Parathyroid adenoma (tissue), 2 donors: ENCODE data around the gene ASIC2.

Experiments used
- H2AFZ ChIP-seq: fragments of 300-600 bp; sonication (generic); one replicate; pipeline ENCODE4 v1.7.0; 2017; ENCODE audit warnings: antibody characterized with exemption, mild to moderate bottlenecking
- H3K27ac ChIP-seq: fragments of 300-600 bp; sonication (generic); one replicate; pipeline ENCODE4 v1.7.0; 2017
- H3K27me3 ChIP-seq: fragments of 300-600 bp; sonication (generic); one replicate; pipeline ENCODE4 v1.7.0; 2017; ENCODE audit warnings: low read length; ENCODE audit not compliant: control insufficient read depth, insufficient read depth
- H3K36me3 ChIP-seq: fragments of 300-600 bp; sonication (generic); one replicate; pipeline ENCODE4 v1.7.0; 2017; ENCODE audit warnings: low read length; ENCODE audit not compliant: control insufficient read depth, insufficient read depth
- H3K4me1 ChIP-seq: fragments of 300-600 bp; sonication (generic); one replicate; pipeline ENCODE4 v1.7.0; 2017; ENCODE audit warnings: control low read depth
- H3K4me2 ChIP-seq: fragments of 300-600 bp; sonication (generic); one replicate; pipeline ENCODE4 v1.7.0; 2017; ENCODE audit warnings: low read length
- H3K4me3 ChIP-seq: fragments of 300-600 bp; sonication (generic); one replicate; pipeline ENCODE4 v1.7.0; 2017; ENCODE audit warnings: low read depth, low read length
- H3K79me2 ChIP-seq: fragments of 300-600 bp; sonication (generic); one replicate; pipeline ENCODE4 v1.7.0; 2017; ENCODE audit warnings: control low read depth
- H3K9ac ChIP-seq: fragments of 300-600 bp; sonication (generic); one replicate; pipeline ENCODE4 v1.7.0; 2017; ENCODE audit warnings: mild to moderate bottlenecking
- H3K9me3 ChIP-seq: fragments of 300-600 bp; sonication (generic); one replicate; pipeline ENCODE4 v1.7.0; 2017; ENCODE audit warnings: low read length; ENCODE audit not compliant: control insufficient read depth
- CTCF ChIP-seq: fragments of 300-600 bp; sonication (generic); IDR thresholded peaks from one replicate; pipeline ENCODE4 v1.7.0; 2017; ENCODE audit warnings: antibody characterized with exemption, mild to moderate bottlenecking
- donor health status: primary hyperparathyroidism.

Gene ASIC2

DNA sequence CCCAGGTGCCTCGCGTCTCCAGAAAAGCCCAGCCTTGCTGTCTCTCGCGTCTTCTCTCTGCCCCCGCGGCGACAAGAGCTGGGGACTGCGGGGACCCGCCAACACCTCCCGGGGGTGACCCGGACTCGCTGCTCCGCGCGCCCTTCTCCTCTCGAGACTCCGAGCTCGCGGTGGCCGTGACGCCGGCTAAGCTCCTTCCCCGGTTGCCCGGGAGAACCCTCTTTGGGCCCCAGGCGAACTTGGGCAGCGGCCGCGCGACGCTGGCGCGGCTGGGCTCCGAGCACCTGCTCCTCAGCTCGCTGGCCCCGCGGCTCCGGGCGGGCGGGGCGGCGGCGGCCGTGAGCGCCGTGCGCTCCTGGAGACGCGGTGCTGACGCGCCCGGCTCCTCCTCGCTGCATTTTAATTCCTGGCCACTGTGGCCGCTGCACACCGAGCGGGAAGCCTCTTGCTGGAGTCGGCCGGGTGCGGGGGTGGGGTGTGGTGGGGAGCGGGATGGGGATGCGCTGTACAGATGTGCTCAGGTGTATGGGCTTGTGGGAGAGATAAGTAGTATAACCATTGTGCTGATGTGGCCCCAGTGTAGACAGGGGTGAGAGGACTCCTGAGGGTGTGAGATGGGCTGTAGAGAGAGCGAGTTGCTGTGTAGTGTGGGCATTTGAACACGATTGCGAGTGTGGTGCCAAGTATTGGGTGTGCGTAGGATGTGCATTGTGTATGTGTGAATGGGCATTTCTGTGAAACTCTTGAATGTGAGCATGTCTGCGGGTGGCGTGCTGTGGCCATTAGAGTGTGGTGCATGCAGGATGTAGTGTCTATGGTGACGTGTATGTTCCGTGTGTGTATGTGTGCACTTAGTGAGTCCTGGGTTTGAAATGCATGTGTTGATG lies at the start of gene ASIC2:
Gene ASIC2, minus strand, starts transcription at position 315 of the 887 bp plus-strand sequence.
- H3K4me1 ChIP-seq = no peaks in the 10 kb centered on the region
- no peak within 1 kb of the TSS for H3K4me3 ChIP-seq
- H3K4me2 ChIP-seq = no peak within 1 kb of the TSS
- H3K9ac ChIP-seq = no peak within 1 kb of the TSS
- H3K27ac ChIP-seq = no peak within 1 kb of the TSS
- H2AFZ ChIP-seq = no peak within 1 kb of the TSS
- H3K79me2 ChIP-seq = no peaks in the 10 kb centered on the region
- H3K9me3 ChIP-seq = no peaks in the 10 kb centered on the region
- H3K27me3 ChIP-seq = no peaks in the 10 kb centered on the region
- no peaks in the 10 kb centered on the region for H3K36me3 ChIP-seq
- TF ChIP-seq CTCF = no peak

GRCh38 chr17:33342025-33342424 lies 48.9 kb upstream of the ASIC2 start:
- TF ChIP-seq CTCF = no peak
- Histone ChIP-seq H3K79me2 (no peaks in the 10 kb centered on the region), H3K4me2 (no peak overlapping the region), H3K27ac (no peak overlapping the region), H3K4me1 (no peaks in the 10 kb centered on the region), H3K36me3 (no peaks in the 10 kb centered on the region), H3K9me3 (no peaks in the 10 kb centered on the region), H2AFZ (no peak overlapping the region), H3K9ac (no peak overlapping the region), H3K4me3 (no peak overlapping the region), H3K27me3 (no peaks in the 10 kb centered on the region)

DNA sequence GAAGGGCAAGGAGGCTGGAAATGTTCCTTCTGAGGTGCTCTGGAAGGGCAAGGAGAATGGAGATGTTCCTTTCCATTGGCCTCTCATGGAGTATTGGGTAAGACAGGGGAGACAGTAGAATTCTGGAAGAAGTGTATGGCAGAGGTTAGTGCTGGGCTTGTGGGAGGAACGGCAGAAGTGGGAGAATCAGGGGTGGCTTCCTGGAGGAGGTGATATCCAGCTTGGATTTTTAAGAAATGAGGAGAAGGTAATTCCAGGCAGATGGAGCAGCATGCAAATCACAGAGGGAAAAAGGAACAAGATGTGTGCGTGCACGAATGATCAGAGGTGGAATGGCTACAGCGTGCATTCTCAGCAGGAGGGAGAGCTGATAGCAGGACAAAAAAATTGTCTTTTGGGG lies 45.1 kb upstream of the ASIC2 start:
- H3K9me3 ChIP-seq = no peaks in the 10 kb centered on the region
- H3K79me2 ChIP-seq = no peaks in the 10 kb centered on the region
- no peak overlapping the region for H2AFZ ChIP-seq
- no peaks in the 10 kb centered on the region for H3K36me3 ChIP-seq
- no peaks in the 10 kb centered on the region for H3K27me3 ChIP-seq
- no peaks in the 10 kb centered on the region for H3K4me1 ChIP-seq
- H3K4me3 ChIP-seq = no peak overlapping the region
- no peak overlapping the region for H3K9ac ChIP-seq
- H3K27ac ChIP-seq = no peak overlapping the region
- TF ChIP-seq CTCF = no peak
- no peak overlapping the region for H3K4me2 ChIP-seq

DNA sequence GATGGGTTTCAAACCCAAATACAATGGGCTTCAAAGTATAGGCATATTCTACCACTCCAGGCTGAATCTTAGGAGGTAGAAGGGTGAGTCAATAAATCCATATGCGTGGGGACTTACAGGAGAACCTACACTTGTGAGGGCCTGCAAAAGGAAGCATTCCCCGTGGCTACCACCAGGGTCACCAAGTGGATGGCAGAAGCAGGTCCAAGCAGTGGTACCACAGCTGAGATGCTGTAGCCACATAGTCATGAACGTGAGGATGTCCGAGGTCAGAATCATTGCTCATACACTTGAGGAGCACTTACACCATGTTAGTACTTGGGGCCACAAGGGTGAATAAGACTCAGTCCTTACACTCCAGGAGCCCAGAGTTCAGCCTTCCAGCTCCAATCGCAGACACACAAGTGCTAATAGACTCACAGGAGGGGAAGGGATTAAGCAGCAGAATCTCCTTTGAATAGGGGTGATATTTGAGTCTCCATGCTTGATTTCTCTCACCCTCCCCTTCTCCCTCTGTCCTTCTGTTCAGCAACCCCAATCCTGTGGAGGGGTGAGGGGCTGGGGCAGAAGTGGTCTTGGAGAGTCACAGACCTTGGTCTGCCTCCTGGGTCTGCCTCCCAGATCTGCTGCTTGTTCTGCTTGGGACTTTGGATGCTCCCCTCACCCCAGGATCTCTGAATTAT lies 42.5 kb upstream of the ASIC2 start:
- Histone ChIP-seq H3K4me1 (no peaks in the 10 kb centered on the region), H3K4me3 (no peak overlapping the region), H3K36me3 (no peaks in the 10 kb centered on the region), H3K9ac (no peak overlapping the region), H3K4me2 (no peak overlapping the region), H3K27ac (no peak overlapping the region), H3K79me2 (no peaks in the 10 kb centered on the region), H3K27me3 (no peaks in the 10 kb centered on the region), H2AFZ (no peak overlapping the region), H3K9me3 (no peaks in the 10 kb centered on the region)
- TF ChIP-seq CTCF = no peak
